Suppressor macrophage (primary cell): ENCODE results near the gene PODXL2.
"Not testable (repeated sequence)": the region's sequence is repeated elsewhere in the genome, so short reads cannot be mapped to it uniquely, and the experiment has no call there.

Experiments used
- DNase-seq, 4 experiments: peaks; one replicate each; pipeline ENCODE4 v3.0.0-alpha.2; 2020 to 2022

Gene PODXL2

DNA sequence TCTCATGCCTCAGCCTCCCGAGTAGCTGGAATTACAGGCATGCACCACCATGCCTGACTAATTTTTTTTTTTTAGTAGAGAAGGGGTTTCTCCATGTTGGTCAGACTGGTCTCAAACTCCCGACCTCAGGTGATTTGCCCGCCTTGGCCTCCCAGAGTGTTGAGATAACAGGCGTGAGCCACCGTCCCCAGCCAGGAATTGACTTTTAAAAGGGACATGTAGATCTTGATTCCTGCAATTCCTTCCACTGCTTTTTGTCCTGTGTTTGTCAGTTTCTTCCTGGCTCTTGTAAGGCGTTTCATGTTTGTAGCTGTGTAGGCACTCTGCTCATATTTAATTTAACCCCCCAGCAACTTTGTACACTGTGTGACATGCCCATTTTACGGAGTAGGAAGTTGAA, 23.4 kb upstream of the PODXL2 start:
- DNase-seq, result not testable (repeated sequence)

DNA sequence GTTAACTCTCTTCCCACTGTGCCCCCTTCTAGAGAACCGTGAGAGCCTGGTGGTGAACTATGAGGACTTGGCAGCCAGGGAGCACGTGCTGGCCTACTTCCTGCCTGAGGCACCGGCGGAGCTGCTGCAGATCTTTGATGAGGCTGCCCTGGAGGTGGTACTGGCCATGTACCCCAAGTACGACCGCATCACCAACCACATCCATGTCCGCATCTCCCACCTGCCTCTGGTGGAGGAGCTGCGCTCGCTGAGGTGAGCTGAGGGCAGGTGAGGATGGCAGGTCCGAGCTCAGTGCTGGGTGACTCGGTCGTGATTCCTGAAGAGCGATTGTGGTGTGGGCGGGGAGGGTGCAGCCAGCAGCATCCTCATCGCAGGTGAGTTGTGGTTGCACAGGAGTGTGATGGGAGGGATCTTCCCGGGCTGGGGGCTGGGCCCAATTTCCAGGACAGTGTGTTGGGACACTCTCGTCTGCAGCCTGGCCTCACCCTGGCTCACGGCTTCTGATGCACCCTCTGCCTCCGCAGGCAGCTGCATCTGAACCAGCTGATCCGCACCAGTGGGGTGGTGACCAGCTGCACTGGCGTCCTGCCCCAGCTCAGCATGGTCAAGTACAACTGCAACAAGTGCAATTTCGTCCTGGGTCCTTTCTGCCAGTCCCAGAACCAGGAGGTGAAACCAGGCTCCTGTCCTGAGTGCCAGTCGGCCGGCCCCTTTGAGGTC, 22.7 kb upstream of the PODXL2 start:
- DNase-seq, result no peak

DNA sequence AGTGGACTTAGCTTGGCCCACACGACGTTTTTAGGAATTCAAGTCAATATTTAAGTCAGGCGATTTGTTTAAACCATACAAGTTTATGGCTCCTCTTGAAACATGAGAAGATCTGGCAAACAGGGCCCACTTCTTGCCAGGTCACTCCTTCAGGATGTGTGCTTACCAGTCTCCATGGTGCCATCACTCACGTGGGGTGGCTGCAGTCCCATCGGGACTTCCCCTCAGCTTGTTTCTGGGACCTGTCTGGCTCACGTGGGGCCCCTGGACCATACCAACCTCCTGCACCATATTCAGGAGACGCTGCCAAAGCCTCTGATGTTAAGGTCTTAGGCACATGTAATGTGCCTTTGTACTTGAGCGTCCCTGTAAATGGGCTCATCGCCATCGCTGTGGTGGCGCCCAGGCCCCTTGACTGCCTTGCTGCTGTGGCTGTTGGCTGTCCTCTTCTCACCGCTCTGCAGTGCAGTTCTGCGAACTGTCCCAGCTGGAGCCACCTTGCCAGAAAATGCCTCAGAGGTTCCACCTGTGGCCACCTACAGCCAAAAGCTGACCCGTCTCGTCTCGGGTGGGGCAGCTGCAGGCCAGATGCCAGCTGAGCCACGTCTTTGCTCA, 21.9 kb upstream of the PODXL2 start:
- DNase-seq, result no peak

DNA sequence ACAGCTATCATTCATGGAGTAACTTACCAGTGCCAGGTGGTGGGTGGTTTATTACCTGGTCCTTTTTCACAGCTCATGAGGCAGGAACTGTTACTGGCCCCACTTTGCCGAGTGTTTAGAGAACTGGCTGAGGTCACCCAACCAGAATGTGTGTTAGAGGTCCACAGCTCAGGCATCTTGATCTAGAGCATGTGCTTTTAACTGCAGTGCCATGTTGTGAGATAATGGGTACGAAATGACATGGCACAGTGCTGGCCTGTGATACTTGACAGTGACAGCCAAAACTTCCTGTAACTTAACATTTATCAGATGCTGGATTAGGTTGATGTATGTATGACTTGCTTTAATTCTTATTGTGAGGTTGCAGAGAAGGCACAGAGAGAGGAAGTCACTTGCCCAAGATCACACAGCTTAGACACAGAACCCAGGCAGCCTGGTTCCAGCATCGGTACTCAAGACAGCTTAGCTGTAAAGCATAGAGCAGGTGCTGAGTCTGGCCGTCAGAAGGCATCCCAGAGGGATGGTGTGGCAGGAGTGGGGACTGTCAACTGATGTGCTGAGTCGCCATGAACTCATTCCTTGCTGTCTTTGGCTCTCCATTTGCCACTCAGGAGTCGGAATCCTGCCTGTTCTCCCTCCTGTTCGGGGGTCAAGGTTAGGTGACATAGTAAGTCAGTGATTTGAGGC, 21.2 kb upstream of the PODXL2 start:
- DNase-seq, result no peak

GRCh38 chr3:127608362-127608718, 20.6 kb upstream of the PODXL2 start:
- DNase-seq, result no peak

DNA sequence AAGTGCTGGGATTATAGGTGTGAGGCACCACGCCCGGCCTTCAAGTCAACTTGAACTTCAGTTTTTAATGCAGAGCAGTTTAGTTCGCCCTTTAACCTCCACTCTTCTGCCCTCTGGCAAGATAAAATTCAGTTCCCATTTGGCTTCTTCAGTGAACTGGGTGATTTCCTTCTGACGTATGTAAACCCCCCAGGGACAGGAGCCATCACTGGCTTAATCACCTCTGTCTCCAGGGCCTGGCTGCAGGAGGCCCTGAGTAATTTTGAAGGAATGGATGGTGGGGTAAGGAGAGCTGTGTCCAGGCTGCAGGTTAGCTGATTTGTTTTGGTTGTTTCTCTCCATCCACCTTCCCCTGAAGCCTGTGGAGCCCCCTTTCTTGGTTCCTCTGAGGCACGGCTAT, 18.9 kb upstream of the PODXL2 start:
- DNase-seq, result no peak

DNA sequence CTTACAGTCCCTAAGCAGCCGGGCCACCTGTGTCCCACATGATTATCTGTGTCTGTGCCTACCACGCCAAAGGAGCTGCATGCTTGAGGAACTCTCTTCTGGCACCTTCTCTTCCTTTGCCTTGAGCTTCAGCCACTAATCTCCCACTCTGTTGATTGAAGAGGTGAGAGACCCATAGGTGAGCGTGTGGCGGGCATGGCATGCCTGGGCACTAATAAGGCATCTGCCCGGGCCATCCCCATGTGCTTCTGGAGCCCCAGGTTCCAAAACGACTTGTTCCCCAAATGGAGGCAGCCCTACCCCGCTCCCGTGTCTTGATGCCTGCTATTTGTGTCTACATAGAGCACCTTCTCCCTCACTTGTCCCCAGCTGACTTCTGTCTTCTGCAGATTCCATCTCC, 17.7 kb upstream of the PODXL2 start:
- no peak for DNase-seq

GRCh38 chr3:127612966-127613365, 16.0 kb upstream of the PODXL2 start:
- no peak for DNase-seq

DNA sequence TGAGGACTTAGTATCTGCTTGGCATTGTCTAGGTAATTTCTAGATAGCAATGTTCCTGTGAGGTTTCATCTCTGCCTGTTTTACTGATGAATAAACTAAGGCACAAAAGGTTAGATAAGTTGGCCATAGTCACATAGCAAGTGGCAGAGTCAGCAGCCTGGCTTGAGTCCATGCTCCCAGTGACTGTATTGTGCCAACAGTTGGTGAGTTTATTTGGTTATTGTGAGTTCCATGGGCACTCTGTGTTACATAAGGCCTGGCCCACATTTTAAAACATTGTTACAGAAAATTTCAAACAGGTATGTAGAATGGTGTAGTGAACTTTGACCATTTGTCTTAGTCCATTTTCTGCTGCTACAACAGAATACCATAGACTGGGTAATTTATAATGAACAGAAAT, 15.6 kb upstream of the PODXL2 start:
- no peak for DNase-seq

GRCh38 chr3:127614928-127615589, 13.9 kb upstream of the PODXL2 start:
- DNase-seq, result no peak

- DNase-seq, result no peak
These were observed 13.2 kb upstream of the PODXL2 start for GRCh38 chr3:127615631-127616305.

- no peak for DNase-seq
These were observed 12.0 kb upstream of the PODXL2 start for GRCh38 chr3:127616836-127617605.

DNA sequence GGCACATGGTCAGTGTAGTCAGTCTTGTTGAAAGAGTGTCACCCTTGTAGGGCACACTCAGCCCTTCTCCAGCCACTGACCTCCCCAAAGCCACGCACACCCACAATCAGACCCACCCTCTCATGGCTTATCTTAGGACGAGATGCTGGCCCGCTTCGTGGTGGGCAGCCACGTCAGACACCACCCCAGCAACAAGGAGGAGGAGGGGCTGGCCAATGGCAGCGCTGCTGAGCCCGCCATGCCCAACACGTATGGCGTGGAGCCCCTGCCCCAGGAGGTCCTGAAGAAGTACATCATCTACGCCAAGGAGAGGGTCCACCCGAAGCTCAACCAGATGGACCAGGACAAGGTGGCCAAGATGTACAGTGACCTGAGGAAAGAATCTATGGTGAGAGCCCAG, 10.1 kb upstream of the PODXL2 start:
- DNase-seq, result no peak

GRCh38 chr3:127620637-127621375, 8.2 kb upstream of the PODXL2 start:
- DNase-seq, result no peak

GRCh38 chr3:127622031-127622430, 7.0 kb upstream of the PODXL2 start:
- DNase-seq, result no peak

- no peak for DNase-seq
These were observed 6.0 kb upstream of the PODXL2 start for GRCh38 chr3:127622772-127623576.

GRCh38 chr3:127624063-127624462, 4.9 kb upstream of the PODXL2 start:
- no peak for DNase-seq

DNA sequence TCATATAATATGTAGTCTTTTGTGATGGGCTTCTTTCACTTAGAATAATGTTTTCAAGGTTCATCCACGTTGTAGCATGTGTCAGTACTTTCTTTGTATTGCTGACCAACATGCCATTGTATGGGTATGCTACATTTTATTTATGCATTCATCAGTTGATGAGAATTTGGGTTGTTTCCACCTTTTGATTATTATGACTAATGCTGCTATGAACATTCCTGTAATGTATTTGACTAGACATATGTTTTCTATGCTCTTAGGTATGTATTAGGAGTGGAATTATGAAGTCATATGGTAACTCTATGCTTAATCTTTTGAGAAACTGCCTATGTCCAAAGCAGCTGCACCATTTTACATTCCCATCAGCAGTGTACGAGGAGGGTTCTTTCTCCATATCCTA, 3.2 kb upstream of the PODXL2 start:
- DNase-seq, result no peak

DNA sequence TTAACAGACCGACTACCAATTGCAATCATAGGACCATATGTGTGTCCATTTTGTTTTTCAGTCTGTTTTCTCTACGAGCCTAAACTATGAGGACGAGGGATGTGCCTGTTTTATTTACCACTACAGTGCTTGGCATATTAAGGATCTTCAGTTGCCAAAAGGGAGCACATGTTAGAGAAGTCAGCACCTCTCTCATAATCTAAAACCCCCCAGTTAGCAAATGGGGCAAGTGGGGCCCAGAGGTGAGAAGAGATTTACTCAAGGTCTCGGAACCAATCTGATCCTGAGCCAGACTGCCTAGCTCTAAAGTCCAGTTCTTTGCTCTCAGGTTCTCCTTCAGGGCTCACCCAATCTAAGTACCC, 578 bp upstream of the PODXL2 start:
- DNase-seq, result no peak
